T-helper 2 cell treated with Interferon-gamma antibody and Interleukin-4, amounts not matched to agents 5 μg/mL and 100 μg/mL, for 36 hours (primary cell): Measurements from ENCODE around the gene MBD6.

Experiments
- DNase-seq: peaks from one replicate; pipeline ENCODE4 v3.0.0; 2021; ENCODE audit warnings: low spot score
- H3K27ac Mint-ChIP-seq: one replicate; pipeline ENCODE4 v1.8.0; 2021; ENCODE audit warnings: mild to moderate bottlenecking, mixed read lengths
- H3K27me3 Mint-ChIP-seq: one replicate; pipeline ENCODE4 v1.8.0; 2021; ENCODE audit warnings: low read depth, mixed read lengths
- H3K36me3 Mint-ChIP-seq: one replicate; pipeline ENCODE4 v1.8.0; 2021; ENCODE audit warnings: low read depth, mixed read lengths
- H3K4me1 Mint-ChIP-seq: one replicate; pipeline ENCODE4 v1.8.0; 2021; ENCODE audit warnings: low read depth, mixed read lengths
- H3K4me3 Mint-ChIP-seq: one replicate; pipeline ENCODE4 v1.8.0; 2022; ENCODE audit warnings: mild to moderate bottlenecking, moderate library complexity, mixed read lengths
- H3K9me3 Mint-ChIP-seq: one replicate; pipeline ENCODE4 v1.8.0; 2021; ENCODE audit warnings: mixed read lengths

MBD6 gene

DNA sequence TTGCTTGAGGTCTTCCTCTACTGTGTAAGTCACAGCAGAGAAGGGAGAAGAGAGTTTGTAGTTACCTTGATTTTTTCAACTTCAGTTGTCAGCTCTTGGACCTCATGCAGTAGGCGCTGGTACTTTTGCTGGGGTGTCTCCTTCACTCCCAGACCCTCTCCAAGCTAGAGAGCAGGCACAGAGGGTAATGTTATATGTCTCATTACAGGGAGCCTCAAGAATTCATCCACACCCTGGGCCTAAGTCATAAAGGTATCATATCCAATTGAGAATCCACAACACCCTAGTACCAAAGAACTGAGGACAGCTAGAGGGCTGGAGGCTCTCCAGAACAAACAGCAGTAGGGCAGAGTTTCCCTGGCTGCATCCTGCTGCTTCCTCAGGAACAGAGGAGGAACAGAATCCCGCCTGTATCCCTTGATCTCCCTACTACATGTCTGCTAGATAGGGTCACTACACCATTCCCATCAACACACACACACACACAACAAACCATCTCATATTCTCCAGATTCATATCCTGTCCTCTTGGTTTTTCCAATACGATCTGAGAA is 12.4 kb downstream of the MBD6 start:
- peaks cover 49% of the 10 kb centered on the region for H3K36me3 Mint-ChIP-seq

GRCh38 chr12:57535764-57536596 is 13.4 kb downstream of the MBD6 start:
- peaks cover 46% of the 10 kb centered on the region for H3K36me3 Mint-ChIP-seq
- no peaks in the 10 kb centered on the region for H3K27me3 Mint-ChIP-seq
- H3K4me3 Mint-ChIP-seq = no peak overlapping the region
- H3K9me3 Mint-ChIP-seq = no peaks in the 10 kb centered on the region
- H3K4me1 Mint-ChIP-seq = peaks cover 1% of the 10 kb centered on the region
- DNase-seq = no peak
- H3K27ac Mint-ChIP-seq = peak overlapping the region; percentile 13

More for the DNA sequence above, 12.4 kb downstream of the MBD6 start:
- no peaks in the 10 kb centered on the region for H3K27me3 Mint-ChIP-seq
- no peak overlapping the region for H3K4me3 Mint-ChIP-seq
- peaks cover 1% of the 10 kb centered on the region for H3K4me1 Mint-ChIP-seq
- H3K27ac Mint-ChIP-seq = no peak overlapping the region
- no peak for DNase-seq
- H3K9me3 Mint-ChIP-seq = no peaks in the 10 kb centered on the region

DNA sequence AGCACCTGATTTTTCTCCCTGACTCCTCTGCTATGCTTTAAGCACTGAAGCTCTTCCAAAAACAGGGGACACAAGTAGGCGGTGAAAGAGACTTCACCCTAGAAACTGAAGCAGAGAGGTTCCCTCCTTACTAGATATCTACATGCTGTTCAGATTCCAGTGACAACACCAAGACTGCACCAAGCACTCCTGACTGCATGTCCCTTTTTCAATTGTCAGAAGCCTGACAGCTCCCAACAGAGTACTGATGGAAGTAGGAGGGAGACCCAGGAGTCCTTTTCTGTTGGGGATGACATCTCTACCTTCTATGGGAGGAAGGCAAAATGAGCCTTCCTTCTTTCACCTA is 13.9 kb downstream of the MBD6 start:
- DNase-seq = no peak
- no peaks in the 10 kb centered on the region for H3K9me3 Mint-ChIP-seq
- no peaks in the 10 kb centered on the region for H3K27me3 Mint-ChIP-seq
- H3K4me3 Mint-ChIP-seq = no peak overlapping the region
- H3K36me3 Mint-ChIP-seq = peaks cover 42% of the 10 kb centered on the region
- no peak overlapping the region for H3K27ac Mint-ChIP-seq
- H3K4me1 Mint-ChIP-seq = peaks cover 1% of the 10 kb centered on the region

GRCh38 chr12:57539134-57539768 is 16.6 kb downstream of the MBD6 start:
- DNase-seq = no peak
- Mint-ChIP-seq H3K36me3 (peaks cover 25% of the 10 kb centered on the region), H3K9me3 (no peaks in the 10 kb centered on the region), H3K4me1 (peaks cover 7% of the 10 kb centered on the region), H3K4me3 (no peak overlapping the region), H3K27me3 (no peaks in the 10 kb centered on the region), H3K27ac (no peak overlapping the region)

GRCh38 chr12:57541001-57541400 is 18.4 kb downstream of the MBD6 start:
- no peak overlapping the region for H3K4me3 Mint-ChIP-seq
- peaks cover 19% of the 10 kb centered on the region for H3K36me3 Mint-ChIP-seq
- no peaks in the 10 kb centered on the region for H3K9me3 Mint-ChIP-seq
- H3K4me1 Mint-ChIP-seq = peaks cover 21% of the 10 kb centered on the region
- no peak for DNase-seq
- H3K27ac Mint-ChIP-seq = no peak overlapping the region
- H3K27me3 Mint-ChIP-seq = no peaks in the 10 kb centered on the region

DNA sequence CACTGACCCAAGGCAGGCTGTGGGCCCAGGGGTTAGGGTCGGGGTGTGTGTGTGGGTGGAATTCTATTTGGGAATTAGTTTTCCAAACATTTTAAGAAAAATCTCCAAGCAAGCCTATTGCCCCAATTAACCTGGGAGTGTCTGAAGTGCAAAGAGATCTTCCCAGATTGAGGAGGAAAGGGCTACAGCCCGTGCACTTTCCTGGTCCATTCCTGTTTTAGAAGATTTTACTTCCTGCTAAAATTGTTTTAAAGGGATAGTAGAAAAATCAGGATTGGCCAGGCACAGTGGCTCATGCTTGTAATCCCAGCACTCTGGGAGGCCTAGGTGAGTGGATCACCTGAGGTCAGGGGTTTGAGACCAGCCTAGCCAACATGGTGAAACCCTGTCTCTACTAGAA is 19.1 kb downstream of the MBD6 start:
- Mint-ChIP-seq H3K27ac (no peak overlapping the region), H3K4me1 (peaks cover 23% of the 10 kb centered on the region), H3K4me3 (no peak overlapping the region), H3K27me3 (no peaks in the 10 kb centered on the region), H3K9me3 (no peaks in the 10 kb centered on the region), H3K36me3 (peaks cover 23% of the 10 kb centered on the region)
- no peak for DNase-seq

GRCh38 chr12:57543581-57543980 is 21.0 kb downstream of the MBD6 start:
- H3K4me1 Mint-ChIP-seq = peaks cover 30% of the 10 kb centered on the region
- H3K9me3 Mint-ChIP-seq = no peaks in the 10 kb centered on the region
- peaks cover 4% of the 10 kb centered on the region for H3K27me3 Mint-ChIP-seq
- H3K27ac Mint-ChIP-seq = no peak overlapping the region
- DNase-seq = no peak
- no peak overlapping the region for H3K4me3 Mint-ChIP-seq
- peaks cover 14% of the 10 kb centered on the region for H3K36me3 Mint-ChIP-seq

DNA sequence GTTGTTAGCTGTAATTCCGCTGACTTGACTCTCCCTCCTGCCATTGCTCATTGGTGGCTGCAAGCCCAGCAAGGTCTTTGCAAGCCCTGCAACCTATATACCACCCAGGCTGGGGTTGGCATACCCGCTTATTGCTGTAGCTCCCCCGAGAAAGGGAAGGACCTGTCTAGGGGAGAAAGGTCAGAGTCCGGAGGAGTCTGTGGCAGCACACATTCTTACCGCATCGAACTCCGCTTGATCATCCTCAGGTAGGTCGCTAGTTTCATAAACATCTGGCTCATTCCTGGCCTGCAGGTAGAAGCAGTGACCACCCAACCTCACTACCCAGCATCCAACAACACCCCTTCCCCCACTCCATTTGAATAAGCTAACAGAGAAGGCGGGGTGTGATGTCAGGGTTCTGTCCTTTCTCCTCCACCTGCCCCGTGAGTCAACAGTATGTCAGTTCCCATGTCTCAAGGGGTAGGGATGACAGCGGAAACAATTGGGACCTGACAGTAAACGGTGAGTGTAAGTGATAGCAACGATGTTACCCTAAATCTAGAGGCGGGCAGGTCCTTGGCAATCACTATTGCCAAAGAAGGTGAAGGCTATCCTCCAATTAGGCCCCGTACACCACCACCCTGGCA is 23.3 kb downstream of the MBD6 start:
- DNase-seq = no peak
- peaks cover 11% of the 10 kb centered on the region for H3K27me3 Mint-ChIP-seq
- H3K4me3 Mint-ChIP-seq = peak overlapping the region; percentile 97
- H3K36me3 Mint-ChIP-seq = peaks cover 9% of the 10 kb centered on the region
- peaks cover 39% of the 10 kb centered on the region for H3K4me1 Mint-ChIP-seq
- no peaks in the 10 kb centered on the region for H3K9me3 Mint-ChIP-seq
- peak overlapping the region; percentile 98 for H3K27ac Mint-ChIP-seq

DNA sequence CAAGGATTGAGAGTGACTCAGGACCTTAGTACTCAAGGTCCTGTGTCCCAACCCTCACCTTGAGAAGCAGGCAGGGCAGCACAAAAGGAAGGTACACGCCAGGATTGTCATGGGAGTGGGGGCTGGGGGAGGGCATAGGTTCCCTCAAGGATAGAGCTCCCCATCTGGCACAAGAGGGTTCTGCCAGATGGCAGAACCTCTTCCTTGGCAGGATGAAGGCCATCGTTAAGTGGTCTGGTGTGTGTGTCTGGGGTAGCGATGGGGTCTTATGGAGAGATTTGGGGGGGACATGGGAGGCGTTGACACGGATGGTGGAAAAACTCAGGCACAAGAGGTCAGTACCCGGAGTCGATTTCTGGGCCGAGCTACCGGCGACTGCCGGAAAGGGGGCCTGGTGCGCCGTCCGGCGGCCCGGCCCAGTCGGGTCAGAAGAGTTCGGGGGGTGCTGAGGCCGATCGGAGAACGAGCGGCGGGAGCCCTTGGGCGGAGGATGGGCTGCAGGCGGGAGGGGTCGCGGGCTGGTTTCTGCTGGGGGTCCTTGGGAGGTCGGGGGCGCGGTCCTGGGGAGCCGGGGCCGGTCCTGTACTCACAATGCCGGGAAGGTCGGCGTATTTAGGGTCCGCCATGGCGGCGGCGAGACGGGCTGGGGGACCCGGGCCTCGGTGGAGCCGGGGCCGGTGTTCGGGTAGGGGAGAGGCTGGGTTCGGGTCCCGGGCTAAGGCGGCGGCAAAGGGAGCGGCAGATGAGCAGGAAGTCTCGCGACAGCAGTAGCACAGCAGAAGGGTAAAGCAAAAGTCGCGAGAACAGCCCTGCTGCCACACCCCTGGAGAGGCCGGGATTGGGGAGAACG is 24.0 kb downstream of the MBD6 start, which contains the start of gene DCTN2:
TSS of gene DCTN2 (minus strand) at position 755 of the 850 bp plus-strand sequence. CDS start at position 626, 129 bp downstream.
- Mint-ChIP-seq H3K27me3 (peaks cover 11% of the 10 kb centered on the region), H3K36me3 (peaks cover 9% of the 10 kb centered on the region), H3K27ac (peak within 1 kb of the TSS; percentile 98), H3K4me3 (peak within 1 kb of the TSS; percentile 97), H3K9me3 (no peaks in the 10 kb centered on the region), H3K4me1 (peaks cover 44% of the 10 kb centered on the region)
- DNase-seq = peak; percentile 94

GRCh38 chr12:57547288-57548012 is 24.8 kb downstream of the MBD6 start:
- Mint-ChIP-seq H3K27ac (peak overlapping the region; percentile 98), H3K27me3 (peaks cover 11% of the 10 kb centered on the region), H3K36me3 (peaks cover 9% of the 10 kb centered on the region), H3K4me1 (peaks cover 44% of the 10 kb centered on the region), H3K4me3 (peak overlapping the region; percentile 97), H3K9me3 (no peaks in the 10 kb centered on the region)
- DNase-seq = no peak

- H3K4me1 Mint-ChIP-seq = peaks cover 45% of the 10 kb centered on the region
- H3K27me3 Mint-ChIP-seq = peaks cover 11% of the 10 kb centered on the region
- H3K9me3 Mint-ChIP-seq = no peaks in the 10 kb centered on the region
- no peak overlapping the region for H3K27ac Mint-ChIP-seq
- no peak overlapping the region for H3K4me3 Mint-ChIP-seq
- peaks cover 9% of the 10 kb centered on the region for H3K36me3 Mint-ChIP-seq
- DNase-seq = no peak
Measured at GRCh38 chr12:57548013-57548315, 25.3 kb downstream of the MBD6 start.

DNA sequence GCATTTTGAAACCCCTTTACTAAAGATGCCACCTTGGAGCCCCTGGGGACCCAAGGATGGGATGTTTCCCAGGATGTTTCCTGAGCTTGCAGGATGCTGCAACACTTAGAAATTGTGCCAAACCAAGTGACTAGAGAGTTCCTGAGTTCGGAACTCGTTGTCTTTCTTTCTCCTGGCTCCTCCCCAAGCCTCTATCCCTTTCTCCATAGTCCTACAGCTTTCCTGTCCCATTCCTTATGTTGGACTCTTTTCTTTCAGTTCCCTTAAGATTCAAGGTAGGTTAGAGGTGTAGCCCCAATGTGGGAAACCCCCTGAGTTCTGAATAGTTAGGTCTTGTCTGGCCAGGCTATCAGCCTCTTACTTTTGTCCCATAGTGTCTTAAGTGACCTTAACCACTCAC is 25.9 kb downstream of the MBD6 start:
- no peak for DNase-seq
- peaks cover 44% of the 10 kb centered on the region for H3K4me1 Mint-ChIP-seq
- H3K27me3 Mint-ChIP-seq = peaks cover 11% of the 10 kb centered on the region
- H3K27ac Mint-ChIP-seq = no peak overlapping the region
- peaks cover 9% of the 10 kb centered on the region for H3K36me3 Mint-ChIP-seq
- H3K4me3 Mint-ChIP-seq = no peak overlapping the region
- H3K9me3 Mint-ChIP-seq = no peaks in the 10 kb centered on the region
